CD14-positive monocyte (primary cell): ENCODE results near the gene MLLT10. TPM values are rescaled to one million over a fixed set of nuclear protein-coding genes. Genes with fewer than 3 reads are reported as not detected.

ENCODE experiments used
- DNase-seq, 3 donors: peaks; one replicate each; pipeline ENCODE4 v3.0.0-alpha.2; 2011 to 2022
- H2AFZ ChIP-seq: 2 replicates; pipeline ENCODE4 v1.6.0; 2012; ENCODE audit warnings: mild to moderate bottlenecking, low read depth, low read length, inconsistent platforms; ENCODE audit not compliant: insufficient read depth, poor library complexity, severe bottlenecking
- H3K27ac ChIP-seq, 2 donors: 1 replicate in 1 of 2; 2 replicates in 1 of 2; pipeline ENCODE4 v1.5.1; 2012 to 2013; ENCODE audit warnings: low read length in 2 of 2, control low read depth in 1 of 2, inconsistent platforms in 1 of 2, low read depth in 1 of 2, mild to moderate bottlenecking in 1 of 2
- H3K27me3 ChIP-seq, 2 donors: one replicate each; pipeline versions ENCODE4 v1.6.0 to v1.6.1; 2011 to 2013; ENCODE audit warnings: low read length in 2 of 2; ENCODE audit not compliant: control insufficient read depth in 2 of 2, insufficient read depth in 2 of 2
- H3K36me3 ChIP-seq, 2 donors: replicated peaks in 1 of 2; 1 replicate in 1 of 2; 2 replicates in 1 of 2; pipeline versions ENCODE4 v1.5.1 to v1.6.1; 2012 to 2013; ENCODE audit warnings: low read length in 2 of 2, control low read depth in 1 of 2, inconsistent platforms in 1 of 2, mild to moderate bottlenecking in 1 of 2; ENCODE audit not compliant: insufficient read depth in 2 of 2, control insufficient read depth in 1 of 2
- H3K4me1 ChIP-seq, 2 donors: 1 replicate in 1 of 2; 2 replicates in 1 of 2; pipeline versions ENCODE4 v1.5.1 to v1.6.1; 2012 to 2013; ENCODE audit warnings: low read length in 2 of 2, control low read depth in 1 of 2, inconsistent platforms in 1 of 2, mild to moderate bottlenecking in 1 of 2, moderate library complexity in 1 of 2; ENCODE audit not compliant: insufficient read depth in 2 of 2, control insufficient read depth in 1 of 2
- H3K4me2 ChIP-seq: replicated peaks from 2 replicates; pipeline ENCODE3; 2012; ENCODE audit warnings: low read length, moderate library complexity, mild to moderate bottlenecking; ENCODE audit not compliant: poor library complexity, severe bottlenecking; ENCODE audit errors: extremely low read depth
- H3K4me3 ChIP-seq, 3 experiments: fragments of 200-600 bp in 1 of 3; sonication (generic) in 1 of 3; replicated peaks in 1 of 3; 1 replicate in 2 of 3; 2 replicates in 1 of 3; pipeline ENCODE4 v1.5.1; 2011 to 2013; ENCODE audit warnings: low read length in 3 of 3, mild to moderate bottlenecking in 3 of 3, control low read depth in 2 of 3, low read depth in 2 of 3, inconsistent platforms in 1 of 3, moderate library complexity in 1 of 3
- H3K79me2 ChIP-seq: 2 replicates; pipeline ENCODE4 v1.6.0; 2012; ENCODE audit warnings: mild to moderate bottlenecking, control low read depth, inconsistent platforms, low read length, moderate library complexity; ENCODE audit not compliant: insufficient read depth
- H3K9ac ChIP-seq: 2 replicates; pipeline ENCODE4 v1.6.0; 2017; ENCODE audit warnings: low read length, mild to moderate bottlenecking; ENCODE audit not compliant: insufficient read depth, poor library complexity, severe bottlenecking
- H3K9me3 ChIP-seq, 2 donors: replicated peaks in 1 of 2; 1 replicate in 1 of 2; 2 replicates in 1 of 2; pipeline versions ENCODE4 v1.5.1 to v1.6.1; 2012 to 2013; ENCODE audit warnings: low read length in 2 of 2, control low read depth in 1 of 2; ENCODE audit not compliant: control insufficient read depth in 1 of 2, insufficient read depth in 1 of 2
- H4K20me1 ChIP-seq: 2 replicates; pipeline ENCODE4 v1.6.0; 2012; ENCODE audit warnings: mild to moderate bottlenecking, low read length, control low read depth, moderate library complexity; ENCODE audit not compliant: insufficient read depth
- H3K27ac Mint-ChIP-seq, 7 donors: one replicate each; pipeline ENCODE4 v1.8.0; 2020; ENCODE audit warnings: mild to moderate bottlenecking in 7 of 7, mixed read lengths in 7 of 7, moderate library complexity in 6 of 7, inconsistent platforms in 2 of 7
- H3K27me3 Mint-ChIP-seq, 3 donors: one replicate each; pipeline ENCODE4 v1.8.0; 2021 to 2022; ENCODE audit warnings: low read depth in 3 of 3, mild to moderate bottlenecking in 3 of 3, mixed read lengths in 3 of 3, moderate library complexity in 3 of 3, inconsistent platforms in 1 of 3
- H3K36me3 Mint-ChIP-seq, 2 donors: one replicate each; pipeline ENCODE4 v1.8.0; 2020; ENCODE audit warnings: mixed read lengths in 2 of 2, inconsistent platforms in 1 of 2, mild to moderate bottlenecking in 1 of 2
- H3K4me1 Mint-ChIP-seq: one replicate; pipeline ENCODE4 v1.8.0; 2020; ENCODE audit warnings: mild to moderate bottlenecking, mixed read lengths
- H3K4me3 Mint-ChIP-seq, 2 donors: one replicate each; pipeline ENCODE4 v1.8.0; 2020; ENCODE audit warnings: mild to moderate bottlenecking in 2 of 2, mixed read lengths in 2 of 2, moderate library complexity in 1 of 2
- H3K9me3 Mint-ChIP-seq, 7 donors: one replicate each; pipeline ENCODE4 v1.8.0; 2020 to 2022; ENCODE audit warnings: mixed read lengths in 7 of 7, mild to moderate bottlenecking in 6 of 7, moderate library complexity in 6 of 7, inconsistent platforms in 2 of 7
- WGBS: methylation state at CpG from one replicate; pipeline ENCODE4 v1.1.5; 2013; ENCODE audit warnings: missing lambda C conversion rate; ENCODE audit not compliant: insufficient coverage; 5-methylcytosine and 5-hydroxymethylcytosine counted together
- intact Hi-C, 2 donors: fragments of 100-400 bp; cut with micrococcal nuclease; formaldehyde crosslinking; loops; one replicate each; pipeline versions ENCODE4 v1.15.0 to v1.15.1; 2023
- polyA plus RNA-seq, 3 donors: library from polyadenylated mRNA; depleted of rRNA in 1 of 3; unstranded in 2 of 3; stranded (reverse) in 1 of 3; fragments of 300-500 nt in 2 of 3; fragments of >200 nt in 1 of 3; fragmentation: Illumina TruSeq in 2 of 3; gene quantifications; 1 replicate in 2 of 3; 2 replicates in 1 of 3; pipeline ENCODE4 v1.2.3, GENCODE V29; 2012 to 2021
- TF ChIP-seq, protein P1 (sequence below): fragments of 200-600 bp; IDR thresholded peaks from one replicate; pipeline ENCODE4 v1.8.0; 2022; ENCODE audit warnings: antibody characterized with exemption, mild to moderate bottlenecking

The MLLT10 gene
- polyA plus RNA-seq, 3 donors, result 4.9 to 39.1 (median 7.5) TPM

DNA sequence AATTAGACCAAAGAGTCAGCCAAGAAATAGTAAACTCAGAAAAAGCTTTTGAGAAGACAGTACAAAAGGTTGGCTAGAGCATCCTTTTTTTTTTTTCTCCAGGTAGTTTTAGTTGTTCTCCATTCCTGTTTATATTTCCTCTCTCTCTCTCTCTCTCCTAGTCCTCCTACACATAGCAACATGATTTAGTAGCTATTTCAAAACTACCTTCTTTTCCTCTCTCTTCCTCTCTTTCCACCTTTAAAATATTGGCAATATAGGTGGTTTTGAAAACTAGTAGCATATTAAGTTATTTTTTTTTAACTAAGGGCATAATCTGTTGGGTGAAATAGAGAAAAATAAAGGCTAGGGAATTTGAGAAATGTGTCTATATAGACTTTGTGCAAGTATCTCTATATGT is 13.5 kb upstream of the MLLT10 start:
- H3K27ac Mint-ChIP-seq, result no peak overlapping the region
- peak overlapping the region in 1 of 2 donors; percentile 71 for H3K4me3 Mint-ChIP-seq
- peaks cover 51% of the 10 kb centered on the region for H3K4me1 Mint-ChIP-seq
- Histone ChIP-seq H3K9me3 (peaks cover 4 to 11% of the 10 kb centered on the region in 2 donors), H3K4me3 (no peak overlapping the region), H3K4me1 (peaks cover 41 to 52% of the 10 kb centered on the region in 2 donors), H3K9ac (no peak overlapping the region), H3K36me3 (no peaks in the 10 kb centered on the region), H3K79me2 (no peaks in the 10 kb centered on the region), H3K27me3 (peaks cover 40 to 45% of the 10 kb centered on the region in 2 donors), H4K20me1 (no peaks in the 10 kb centered on the region), H3K27ac (no peak overlapping the region), H2AFZ (no peak overlapping the region), H3K4me2 (peak overlapping the region; percentile 91)
- DNase-seq, result no peak
- H3K36me3 Mint-ChIP-seq, result peaks cover 10 to 20% of the 10 kb centered on the region in 2 donors
- TF ChIP-seq, protein P1, sequence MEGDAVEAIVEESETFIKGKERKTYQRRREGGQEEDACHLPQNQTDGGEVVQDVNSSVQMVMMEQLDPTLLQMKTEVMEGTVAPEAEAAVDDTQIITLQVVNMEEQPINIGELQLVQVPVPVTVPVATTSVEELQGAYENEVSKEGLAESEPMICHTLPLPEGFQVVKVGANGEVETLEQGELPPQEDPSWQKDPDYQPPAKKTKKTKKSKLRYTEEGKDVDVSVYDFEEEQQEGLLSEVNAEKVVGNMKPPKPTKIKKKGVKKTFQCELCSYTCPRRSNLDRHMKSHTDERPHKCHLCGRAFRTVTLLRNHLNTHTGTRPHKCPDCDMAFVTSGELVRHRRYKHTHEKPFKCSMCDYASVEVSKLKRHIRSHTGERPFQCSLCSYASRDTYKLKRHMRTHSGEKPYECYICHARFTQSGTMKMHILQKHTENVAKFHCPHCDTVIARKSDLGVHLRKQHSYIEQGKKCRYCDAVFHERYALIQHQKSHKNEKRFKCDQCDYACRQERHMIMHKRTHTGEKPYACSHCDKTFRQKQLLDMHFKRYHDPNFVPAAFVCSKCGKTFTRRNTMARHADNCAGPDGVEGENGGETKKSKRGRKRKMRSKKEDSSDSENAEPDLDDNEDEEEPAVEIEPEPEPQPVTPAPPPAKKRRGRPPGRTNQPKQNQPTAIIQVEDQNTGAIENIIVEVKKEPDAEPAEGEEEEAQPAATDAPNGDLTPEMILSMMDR, result no peak
- H3K27me3 Mint-ChIP-seq, result peaks cover 42 to 58% (median 45%) of the 10 kb centered on the region in 3 donors
- intact Hi-C loops, result no loop called here
- peaks cover 0 to 15% (median 11%) of the 10 kb centered on the region in 7 donors for H3K9me3 Mint-ChIP-seq

DNA sequence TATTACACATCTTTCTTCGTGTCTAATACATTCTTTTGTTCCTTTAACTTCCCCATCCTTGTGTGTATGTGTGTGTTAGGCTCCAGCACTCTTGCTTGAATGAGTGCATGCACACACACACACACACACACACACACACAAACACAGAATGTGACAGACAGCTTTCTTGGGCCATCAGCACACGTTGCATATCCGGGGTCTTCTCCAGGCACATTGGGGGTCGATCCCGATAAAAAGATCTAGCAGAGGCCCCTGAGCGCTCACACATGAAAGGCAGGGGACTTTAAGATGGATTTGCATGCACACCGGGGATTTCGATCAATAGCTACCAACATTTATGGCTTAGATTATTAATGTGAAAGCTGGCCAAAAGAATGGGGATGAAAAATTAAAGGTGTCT is 13.1 kb upstream of the MLLT10 start:
- no peak overlapping the region for H3K4me2 ChIP-seq
- Mint-ChIP-seq H3K4me1 (peaks cover 49% of the 10 kb centered on the region), H3K36me3 (peaks cover 10 to 16% of the 10 kb centered on the region in 2 donors), H3K9me3 (peaks cover 0 to 15% (median 11%) of the 10 kb centered on the region in 7 donors), H3K4me3 (no peak overlapping the region), H3K27me3 (peaks cover 38 to 53% (median 41%) of the 10 kb centered on the region in 3 donors), H3K27ac (no peak overlapping the region)
- no peak overlapping the region for H3K27ac ChIP-seq
- peaks cover 4 to 7% of the 10 kb centered on the region in 2 donors for H3K9me3 ChIP-seq
- peaks cover 35 to 40% of the 10 kb centered on the region in 2 donors for H3K27me3 ChIP-seq
- no peaks in the 10 kb centered on the region for H4K20me1 ChIP-seq
- TF ChIP-seq, protein P1, result no peak
- DNase-seq, result no peak
- H3K79me2 ChIP-seq, result no peaks in the 10 kb centered on the region
- H3K9ac ChIP-seq, result no peak overlapping the region
- intact Hi-C loops, result no loop called here
- H3K4me1 ChIP-seq, result peaks cover 40 to 54% of the 10 kb centered on the region in 2 donors
- no peak overlapping the region for H3K4me3 ChIP-seq
- no peak overlapping the region for H2AFZ ChIP-seq
- WGBS, result no CpG with 5 or more reads among the region's 8 CpGs
- no peaks in the 10 kb centered on the region for H3K36me3 ChIP-seq
